Upper lobe of right lung (tissue), 1 donor: ENCODE measurements around the gene POLR3G. TPM values are rescaled to one million over a fixed set of nuclear protein-coding genes. Genes with fewer than 3 reads are reported as not detected.

ENCODE experiments used
- ATAC-seq: fragments of 200-7000 bp; cut with Tn5 transposase; one replicate; pipeline ENCODE4 v1.9.1; 2020; ENCODE audit warnings: mild to moderate bottlenecking, moderate library complexity
- DNase-seq: peaks from one replicate; pipeline ENCODE4 v3.0.0-alpha.2; 2020
- H3K27ac ChIP-seq: fragments of 200-600 bp; one replicate; pipeline ENCODE4 v1.8.0; 2022
- H3K27me3 ChIP-seq: fragments of 200-600 bp; one replicate; pipeline ENCODE4 v1.8.0; 2022; ENCODE audit warnings: mild to moderate bottlenecking
- H3K36me3 ChIP-seq: fragments of 200-600 bp; one replicate; pipeline ENCODE4 v1.8.0; 2022
- H3K4me1 ChIP-seq: fragments of 200-600 bp; one replicate; pipeline ENCODE4 v1.8.0; 2022
- H3K4me3 ChIP-seq: fragments of 200-600 bp; one replicate; pipeline ENCODE4 v1.8.0; 2022; ENCODE audit warnings: mild to moderate bottlenecking
- H3K9me3 ChIP-seq: fragments of 200-600 bp; one replicate; pipeline ENCODE4 v1.8.0; 2022
- CTCF ChIP-seq: fragments of 200-600 bp; IDR thresholded peaks from one replicate; pipeline ENCODE4 v1.8.0; 2022; ENCODE audit warnings: antibody characterized with exemption
- intact Hi-C: fragments of 100-400 bp; cut with DNase I; formaldehyde crosslinking; loops from one replicate; pipeline ENCODE4 v1.11.0; 2022
- total RNA-seq: library from RNA; stranded (reverse); fragmentation: NEBNext Ultra II Directional; extraction: Animal tissue kit (Norgen Biotek cat#: 25700); gene quantifications from one replicate; pipeline ENCODE4 v1.2.1, GENCODE V29; 2021
- donor health status: DM: no; HTN: yes; CAD: no; lungs with severe emphysema.

Gene POLR3G
- total RNA-seq, 1 donor from 2014 or later, result 0.93 TPM

DNA sequence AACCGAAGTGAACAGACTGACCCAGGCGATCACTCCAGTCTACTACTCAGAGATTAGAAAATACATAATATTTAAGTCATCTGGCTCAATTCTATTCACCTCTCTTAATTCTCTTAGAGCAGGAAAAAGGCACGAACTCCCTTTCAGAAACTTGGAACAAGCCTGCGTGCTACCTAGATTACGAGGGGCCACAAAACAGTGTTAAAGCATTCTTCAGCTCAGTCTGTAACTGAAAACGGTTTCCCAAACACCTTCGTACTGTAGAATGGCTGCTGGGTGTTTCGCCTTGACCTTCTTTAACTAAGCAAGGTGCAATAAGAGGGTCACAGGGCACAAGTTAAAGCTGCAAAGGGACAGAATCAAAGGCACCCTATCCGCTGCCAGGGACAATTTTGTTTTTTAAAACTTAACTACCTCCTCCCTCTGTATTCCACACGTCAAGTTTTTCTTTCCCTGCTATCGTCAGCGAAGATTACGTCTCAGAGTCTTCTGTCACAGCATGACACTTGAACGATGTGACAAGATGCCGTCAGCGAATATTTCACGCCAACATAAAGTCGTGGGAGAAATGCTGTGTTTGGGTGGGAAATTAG is 54.0 kb downstream of the POLR3G start:
- no peak for ATAC-seq
- intact Hi-C loops, result no loop called here
- no peak for TF ChIP-seq CTCF
- peaks cover 33% of the 10 kb centered on the region for H3K4me1 ChIP-seq
- peaks cover 4% of the 10 kb centered on the region for H3K27me3 ChIP-seq
- H3K4me3 ChIP-seq, result peak overlapping the region; percentile 94
- H3K27ac ChIP-seq, result peak overlapping the region; percentile 94
- DNase-seq, result no peak
- peaks cover 19% of the 10 kb centered on the region for H3K36me3 ChIP-seq
- no peaks in the 10 kb centered on the region for H3K9me3 ChIP-seq

GRCh38 chr5:90529194-90529938 is 54.7 kb downstream of the POLR3G start, which contains the start of gene LYSMD3:
TSS of gene LYSMD3 (minus strand) at chr5:90529584. CDS start at chr5:90525289, 4,295 bp downstream.
- intact Hi-C loops, result no loop called here
- Histone ChIP-seq H3K4me3 (peak within 1 kb of the TSS; percentile 94), H3K4me1 (peaks cover 33% of the 10 kb centered on the region), H3K36me3 (peaks cover 12% of the 10 kb centered on the region), H3K27ac (peak within 1 kb of the TSS; percentile 94), H3K9me3 (no peaks in the 10 kb centered on the region), H3K27me3 (peaks cover 4% of the 10 kb centered on the region)
- DNase-seq (peak; percentile 99), ATAC-seq (peak; percentile 99)
- TF ChIP-seq CTCF, result no peak

DNA sequence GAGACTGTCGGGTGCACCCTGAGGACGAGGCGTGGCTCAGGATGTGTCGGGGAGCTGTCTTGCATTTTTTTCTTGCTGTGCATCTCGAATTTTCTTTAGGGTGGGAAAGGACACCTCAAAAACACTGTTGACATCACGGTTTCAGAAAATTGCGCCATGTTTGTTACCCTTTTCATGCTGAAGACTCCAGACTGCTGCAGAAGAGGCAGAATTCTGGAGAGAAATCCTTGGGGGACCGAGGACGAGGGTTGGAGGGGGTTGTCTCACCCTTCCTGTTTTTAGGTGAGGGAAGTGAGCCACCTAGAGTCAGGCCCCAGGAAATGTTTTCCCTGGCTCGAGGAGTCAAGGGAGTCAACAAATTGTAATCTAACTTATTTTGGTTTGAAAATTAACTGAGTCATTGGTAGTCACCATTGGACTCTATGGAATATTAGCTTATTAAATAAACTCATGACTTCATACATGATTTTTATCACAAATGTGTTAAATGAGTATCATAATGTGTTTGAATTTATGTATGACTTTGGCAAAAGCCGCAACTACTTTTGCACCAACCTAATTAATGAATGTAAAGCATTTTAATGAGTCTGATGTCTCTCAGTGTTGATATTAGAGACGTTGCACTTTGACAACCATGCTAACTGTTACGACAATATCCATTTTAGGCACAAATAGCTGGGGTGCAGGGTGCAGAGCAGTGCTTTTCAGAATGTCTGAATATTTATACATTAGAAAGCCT is 55.4 kb downstream of the POLR3G start:
- intact Hi-C loops, result no loop called here
- Histone ChIP-seq H3K27me3 (peaks cover 4% of the 10 kb centered on the region), H3K4me3 (peak overlapping the region; percentile 94), H3K27ac (peak overlapping the region; percentile 94), H3K36me3 (peaks cover 5% of the 10 kb centered on the region), H3K9me3 (no peaks in the 10 kb centered on the region), H3K4me1 (peaks cover 33% of the 10 kb centered on the region)
- TF ChIP-seq CTCF, result peak; percentile 75
- DNase-seq, result no peak
- peak; percentile 72 for ATAC-seq

DNA sequence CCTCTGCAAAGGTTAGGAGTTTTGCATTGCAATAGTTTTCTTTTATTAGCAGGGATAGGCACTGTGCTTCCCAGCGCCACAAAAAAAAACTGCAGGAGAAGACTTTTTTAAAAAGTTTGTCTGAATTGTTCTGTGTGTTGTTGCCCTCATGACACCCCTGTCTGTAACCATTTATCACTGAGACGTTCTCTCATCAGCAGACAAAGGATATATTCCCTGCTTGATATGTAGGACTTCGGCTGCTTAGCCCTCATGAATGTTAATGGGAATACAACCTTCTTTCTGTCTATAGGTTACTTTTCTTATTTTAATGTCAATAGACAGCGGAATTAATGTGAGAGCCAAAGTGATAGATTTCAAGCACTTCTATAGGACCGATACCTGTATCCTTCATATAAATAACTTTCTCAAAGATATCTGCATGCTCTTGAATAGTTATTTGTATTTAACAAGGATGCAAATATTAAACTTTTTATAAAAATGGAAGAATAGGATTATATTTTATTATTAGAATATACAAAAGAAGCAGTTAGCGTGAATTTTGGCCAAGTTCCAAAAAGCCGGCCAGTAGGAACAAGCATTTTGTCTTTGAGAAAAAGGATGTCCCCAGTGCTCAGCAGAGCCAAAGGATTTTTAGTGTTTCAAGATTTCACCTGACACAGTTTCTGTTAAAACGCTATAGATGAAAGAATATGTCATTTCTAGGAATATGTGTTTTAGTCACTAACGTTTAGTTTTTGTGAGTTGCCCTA is 56.2 kb downstream of the POLR3G start:
- peaks cover 8% of the 10 kb centered on the region for H3K27me3 ChIP-seq
- no peak for TF ChIP-seq CTCF
- no peaks in the 10 kb centered on the region for H3K9me3 ChIP-seq
- DNase-seq (no peak), ATAC-seq (no peak)
- peaks cover 33% of the 10 kb centered on the region for H3K4me1 ChIP-seq
- H3K27ac ChIP-seq, result no peak overlapping the region
- intact Hi-C loops, result no loop called here
- no peak overlapping the region for H3K4me3 ChIP-seq
- H3K36me3 ChIP-seq, result no peaks in the 10 kb centered on the region

GRCh38 chr5:90533794-90534193 is 59.1 kb downstream of the POLR3G start:
- Histone ChIP-seq H3K4me3 (no peak overlapping the region), H3K27ac (no peak overlapping the region), H3K9me3 (no peaks in the 10 kb centered on the region), H3K4me1 (peaks cover 10% of the 10 kb centered on the region), H3K27me3 (peaks cover 14% of the 10 kb centered on the region), H3K36me3 (no peaks in the 10 kb centered on the region)
- intact Hi-C loops, result no loop called here
- no peak for TF ChIP-seq CTCF
- DNase-seq, result no peak
- ATAC-seq, result no peak
